Stimulated activated CD8-positive, alpha-beta memory T cell treated with anti-CD3 and anti-CD28 coated beads, Interleukin-12 subunit alpha, Interleukin-12 subunit beta, amount 100 ng/mL, for 4 hours (primary cell): ENCODE results near the gene CPB2.

Source experiments
- DNase-seq: peaks from one replicate; pipeline ENCODE4 v3.0.0-alpha.2; 2020; ENCODE audit warnings: low read depth

CPB2 gene

DNA sequence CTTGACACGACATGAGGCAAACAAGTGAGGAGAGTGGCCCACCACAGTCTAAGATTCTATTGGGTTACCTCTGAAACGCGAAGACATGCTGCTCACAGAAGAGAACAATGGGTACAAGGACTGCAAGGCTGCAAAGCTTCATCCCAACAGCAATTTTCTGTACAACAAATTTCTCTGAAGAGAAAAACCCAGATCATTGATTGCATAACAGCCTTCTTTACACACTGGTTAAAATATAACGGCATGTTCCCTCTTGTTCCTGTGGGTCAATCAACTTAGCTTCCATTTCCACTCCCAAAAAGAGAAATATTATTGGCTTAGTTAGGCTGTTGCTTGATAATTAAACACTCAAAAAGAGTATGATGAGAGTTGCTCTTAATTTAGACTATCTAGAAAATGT, at the start of gene CPB2:
Gene CPB2 (minus strand): TSS at position 166 of the 400 bp plus-strand sequence. CDS start 24 bp downstream, at position 142.
- no peak for DNase-seq

GRCh38 chr13:46154136-46154801, 49.4 kb upstream of the CPB2 start:
- DNase-seq: no peak

DNA sequence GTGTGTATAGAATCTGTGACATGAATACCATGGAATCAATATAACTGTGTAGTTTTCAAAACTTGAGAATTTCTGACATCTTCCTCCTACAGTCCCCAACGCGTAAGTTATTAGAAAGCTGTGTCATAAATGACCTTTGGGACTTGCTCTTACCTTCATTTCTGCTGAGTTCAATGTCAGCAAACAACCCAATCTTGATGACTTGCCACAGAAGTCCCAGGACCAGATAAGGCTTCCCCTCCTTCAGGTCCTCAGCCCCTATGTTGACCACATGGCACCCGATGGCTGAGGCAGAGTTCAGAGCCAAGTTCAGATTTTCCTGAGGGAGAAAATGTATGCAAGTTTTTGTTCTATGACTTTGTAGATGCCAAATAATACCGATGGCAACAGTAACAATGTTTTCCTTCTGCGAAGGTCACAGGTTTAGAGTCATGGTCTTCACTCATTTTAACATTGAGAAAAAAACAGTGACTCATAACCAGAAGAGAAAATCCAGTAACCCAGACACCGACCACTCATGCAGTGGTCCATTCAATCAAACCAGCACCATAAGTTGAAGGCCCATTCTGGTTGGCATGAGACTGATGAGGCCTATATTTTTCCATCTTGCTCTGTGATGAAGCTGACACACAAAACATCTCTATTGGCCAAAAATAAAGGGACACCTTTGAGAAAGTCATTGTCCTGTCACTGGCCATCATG, 47.9 kb upstream of the CPB2 start:
- DNase-seq: no peak

DNA sequence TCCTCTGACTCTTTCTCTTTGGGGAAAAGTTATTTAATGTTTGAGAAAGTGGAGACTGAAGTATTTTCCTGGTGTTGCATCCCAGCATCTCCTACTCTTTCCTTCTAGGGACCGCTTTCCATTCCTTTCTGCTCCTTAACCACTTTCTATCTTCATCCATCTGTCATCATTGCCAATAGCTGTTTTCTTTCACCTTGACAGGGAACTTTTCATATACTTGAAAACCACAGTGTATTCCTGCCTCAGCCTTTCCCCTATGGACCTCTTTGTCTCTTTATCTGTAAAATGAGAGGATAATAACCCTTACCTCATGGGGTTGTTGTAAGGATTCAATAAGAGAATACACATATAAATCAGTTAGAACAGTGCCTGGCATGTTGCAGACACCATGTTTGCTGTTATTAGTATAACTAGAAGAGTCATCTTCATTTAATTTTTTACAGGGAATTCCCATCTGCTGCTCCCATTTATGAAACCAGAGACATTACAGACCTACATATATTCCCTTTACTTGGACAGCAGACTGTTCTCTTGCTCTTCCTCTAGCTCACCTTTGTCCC, 45.4 kb upstream of the CPB2 start:
- no peak for DNase-seq

- DNase-seq: no peak
These were observed 44.7 kb upstream of the CPB2 start for GRCh38 chr13:46149272-46150133.

DNA sequence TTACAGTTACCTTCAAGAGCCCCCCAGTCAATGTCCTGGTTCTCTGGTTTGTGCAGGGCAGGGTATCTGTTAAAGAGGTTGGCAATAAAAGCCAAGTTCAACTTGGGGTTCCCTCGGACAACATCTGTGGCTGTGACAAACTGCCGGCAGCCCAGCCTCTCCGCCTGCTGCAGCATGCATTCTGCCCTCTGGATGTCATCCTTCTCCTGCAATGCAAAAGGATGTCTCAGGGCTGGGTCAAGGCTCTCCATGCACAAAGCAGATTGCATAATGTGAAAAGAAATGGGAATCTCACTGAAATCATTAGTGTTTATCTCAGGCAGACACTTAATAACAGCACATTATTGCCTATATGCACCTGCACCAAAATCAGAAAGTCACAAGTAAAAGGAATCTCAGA, 42.1 kb upstream of the CPB2 start:
- DNase-seq: no peak

DNA sequence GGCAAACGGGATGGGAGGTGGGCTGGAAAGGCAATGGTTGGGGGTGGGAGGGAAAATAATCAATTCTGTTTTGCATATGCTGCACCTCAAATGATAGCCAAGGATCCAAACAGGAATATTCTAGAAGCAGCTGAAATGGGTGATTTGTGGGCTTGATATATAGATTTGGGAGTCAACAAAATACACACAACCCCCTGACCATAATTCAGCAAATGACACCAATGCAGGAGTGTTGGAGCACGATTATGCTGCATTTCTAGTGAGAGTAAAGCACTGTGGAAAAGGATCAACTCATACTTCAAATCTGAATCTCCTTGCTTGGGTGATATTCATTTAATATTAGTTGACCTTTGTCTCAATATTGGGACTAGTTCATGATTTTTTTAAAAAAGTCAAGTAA, 41.1 kb upstream of the CPB2 start:
- no peak for DNase-seq

DNA sequence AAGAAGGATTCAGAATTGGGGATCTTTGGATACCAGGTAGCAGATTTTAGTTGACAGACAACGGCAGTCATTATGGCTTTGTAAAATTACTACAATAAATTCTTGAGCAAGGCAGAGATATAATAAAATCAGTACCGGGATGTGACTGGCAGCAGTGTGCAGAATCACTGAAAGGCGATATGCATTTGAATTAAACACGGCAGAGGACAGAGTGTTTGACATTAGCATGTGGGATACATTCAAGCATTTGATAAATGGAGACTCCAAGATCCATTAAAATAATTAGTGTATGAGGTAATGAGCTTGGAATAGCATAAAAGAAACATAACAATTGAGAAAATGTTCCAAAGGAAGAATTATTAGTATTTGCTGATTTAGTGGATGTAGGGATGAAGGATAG, 40.3 kb upstream of the CPB2 start:
- DNase-seq: no peak

GRCh38 chr13:46143184-46143701, 38.4 kb upstream of the CPB2 start:
- no peak for DNase-seq

GRCh38 chr13:46142776-46143175, 37.9 kb upstream of the CPB2 start:
- DNase-seq: no peak

GRCh38 chr13:46140044-46140443, 35.2 kb upstream of the CPB2 start:
- no peak for DNase-seq

GRCh38 chr13:46137627-46138317, 32.9 kb upstream of the CPB2 start:
- no peak for DNase-seq

DNA sequence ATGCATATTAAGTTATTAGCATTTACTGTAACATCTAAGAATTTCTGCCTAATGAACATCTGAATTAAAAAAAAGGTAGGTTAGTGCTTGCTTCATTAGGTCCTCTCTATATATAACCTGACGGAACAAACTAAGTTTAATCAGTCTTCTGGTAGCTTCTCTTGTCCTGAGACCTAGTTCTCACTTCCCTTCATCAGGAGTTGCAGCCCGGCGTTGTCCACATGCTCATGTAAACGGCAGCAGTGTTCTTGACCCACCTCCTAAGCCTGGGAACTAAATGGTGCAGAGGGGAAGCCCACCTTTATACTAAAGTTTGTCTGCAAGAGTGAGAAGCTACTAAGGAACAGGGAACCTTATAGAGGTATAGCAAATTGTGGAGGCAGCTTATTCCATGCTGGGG, 31.9 kb upstream of the CPB2 start:
- no peak for DNase-seq

GRCh38 chr13:46134961-46135522, 30.2 kb upstream of the CPB2 start:
- DNase-seq: no peak

DNA sequence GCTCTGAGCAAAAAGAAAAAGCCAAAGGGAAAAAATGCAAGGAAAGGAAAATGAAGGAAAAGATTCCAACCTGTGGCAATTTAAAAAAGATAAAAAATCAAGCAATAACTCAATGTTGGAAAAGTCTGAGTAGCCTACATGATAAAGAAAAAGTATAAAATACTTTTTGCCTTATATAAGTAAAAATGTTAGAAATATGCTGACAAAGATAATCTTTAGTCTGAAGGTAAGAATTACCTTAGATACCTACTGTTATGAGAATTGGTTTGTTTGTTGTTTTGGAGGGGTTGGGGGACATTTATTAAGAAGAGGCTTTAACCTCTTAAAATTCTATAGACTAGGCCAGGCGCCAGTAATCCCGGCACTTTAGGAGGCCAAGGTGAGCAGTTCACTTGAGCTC, 29.7 kb upstream of the CPB2 start:
- DNase-seq: no peak

- no peak for DNase-seq
These were observed 27.3 kb upstream of the CPB2 start for GRCh38 chr13:46132109-46132508.

DNA sequence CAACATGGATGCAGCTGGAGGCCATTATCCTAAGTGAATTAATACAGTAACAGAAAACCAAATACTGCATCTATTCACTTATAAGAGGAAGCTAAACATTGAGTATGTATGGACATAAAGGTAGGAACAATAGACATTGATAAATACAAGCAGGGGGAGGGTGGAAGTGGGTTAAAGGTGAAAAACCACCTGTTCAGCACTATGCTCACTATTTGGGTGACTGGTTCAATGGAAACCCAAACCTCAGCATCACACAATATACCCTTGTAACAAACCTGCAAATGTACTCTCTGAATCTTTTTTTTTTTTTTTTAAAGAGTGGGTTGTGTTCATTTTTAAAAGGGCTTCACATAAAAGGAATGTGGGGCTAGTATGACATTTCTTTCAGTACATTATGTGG, 26.9 kb upstream of the CPB2 start:
- DNase-seq: no peak

DNA sequence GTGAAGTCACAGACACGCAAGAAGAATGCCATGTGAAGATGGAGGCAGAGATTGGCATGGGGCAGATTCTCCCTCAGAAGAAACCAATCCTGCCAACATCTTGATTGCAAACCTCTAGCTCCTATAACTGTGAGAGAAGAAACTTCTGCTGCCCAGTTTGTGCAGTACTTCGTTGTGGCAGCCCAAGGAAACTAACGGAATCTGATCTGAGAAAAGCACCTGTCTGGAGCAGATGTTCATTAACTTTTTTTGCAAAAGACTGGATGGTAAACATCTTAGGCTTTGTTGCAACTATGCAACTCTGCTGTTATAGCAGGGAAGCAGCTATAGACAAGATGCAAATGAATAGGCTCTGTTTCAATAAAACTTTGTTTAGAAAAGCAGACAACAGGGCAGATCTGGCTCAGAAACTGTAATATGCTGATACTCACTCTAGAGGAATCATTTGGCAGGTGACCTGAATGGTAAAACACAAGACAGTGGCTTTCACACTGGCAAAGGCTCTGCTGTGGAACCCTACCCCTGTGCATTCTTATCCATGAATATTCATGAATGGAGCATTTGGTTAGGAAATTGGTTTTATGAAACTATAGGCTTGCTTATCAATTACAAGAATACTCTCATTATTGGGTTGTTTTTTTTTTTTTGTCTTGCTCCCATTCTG, 25.3 kb upstream of the CPB2 start:
- no peak for DNase-seq

- DNase-seq: no peak
These were observed 24.3 kb upstream of the CPB2 start for GRCh38 chr13:46129124-46129523.

- DNase-seq: no peak
These were observed 22.7 kb upstream of the CPB2 start for GRCh38 chr13:46127358-46128023.
